SKM-1 treated with dmso at 0.1 percent for 144 hours (cell line): ENCODE measurements around the gene CLDN34.

ENCODE experiments used
- DNase-seq: peaks from one replicate; lab custom pipeline; 2025; ENCODE audit not compliant: unreplicated experiment; lab: John Stamatoyannopoulos, UW

The CLDN34 gene

DNA sequence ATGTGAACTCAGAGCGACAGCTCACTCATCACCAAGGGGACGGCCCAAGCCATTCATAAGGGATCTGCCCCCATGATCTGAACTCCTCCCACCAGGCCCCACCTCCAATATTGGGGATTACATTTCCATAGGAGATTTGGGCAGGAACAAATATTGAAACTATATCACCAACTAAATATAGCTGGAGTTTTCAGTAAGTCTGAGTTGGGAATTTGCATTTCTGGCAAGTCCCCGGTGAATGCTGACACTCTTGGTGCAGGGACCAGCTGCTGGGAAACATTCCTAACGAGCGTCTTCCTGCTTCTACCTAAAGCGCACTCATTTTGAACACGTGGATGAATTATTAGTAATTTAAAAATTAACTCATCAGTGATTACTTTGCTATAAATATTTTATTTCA is 13.2 kb downstream of the CLDN34 start:
- DNase-seq: no peak

DNA sequence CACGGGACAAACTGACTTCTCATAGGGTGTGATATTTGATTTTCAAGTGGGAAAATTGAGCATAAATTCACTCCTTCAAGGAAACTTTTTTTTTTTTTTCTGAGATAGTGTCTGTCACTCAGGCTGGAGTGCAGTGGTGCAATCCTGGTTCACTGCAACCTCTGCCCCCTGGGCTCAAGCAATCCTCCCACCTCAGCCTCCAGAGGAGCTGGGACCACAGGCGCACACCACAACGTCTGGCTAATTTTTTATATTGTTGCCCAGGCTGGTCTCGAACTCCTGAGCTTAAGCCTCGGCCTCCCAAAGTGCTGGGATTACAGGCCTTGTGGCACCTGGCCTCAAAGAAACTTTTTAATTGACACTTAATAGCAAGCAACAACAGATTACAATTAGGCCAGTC is 13.8 kb downstream of the CLDN34 start:
- no peak for DNase-seq

DNA sequence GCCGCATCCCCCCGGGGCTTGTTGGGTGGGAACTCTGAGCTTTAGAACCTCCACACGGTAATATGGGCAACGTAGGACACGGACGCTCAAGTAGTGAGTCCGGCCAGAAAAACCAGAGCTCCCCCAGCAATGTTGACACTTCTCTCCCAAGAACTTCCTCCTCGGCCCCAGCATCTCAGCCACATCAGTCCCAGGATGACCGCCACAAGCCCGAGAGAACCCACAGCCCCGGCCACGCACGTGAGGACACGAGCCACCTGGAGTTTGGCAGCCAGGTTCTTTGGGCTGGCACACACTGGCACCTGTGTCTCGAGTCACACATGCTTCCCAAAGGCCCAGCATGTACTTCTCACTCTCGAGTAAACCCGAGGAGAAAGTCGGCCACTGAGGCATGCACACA is 16.3 kb downstream of the CLDN34 start:
- DNase-seq: no peak

DNA sequence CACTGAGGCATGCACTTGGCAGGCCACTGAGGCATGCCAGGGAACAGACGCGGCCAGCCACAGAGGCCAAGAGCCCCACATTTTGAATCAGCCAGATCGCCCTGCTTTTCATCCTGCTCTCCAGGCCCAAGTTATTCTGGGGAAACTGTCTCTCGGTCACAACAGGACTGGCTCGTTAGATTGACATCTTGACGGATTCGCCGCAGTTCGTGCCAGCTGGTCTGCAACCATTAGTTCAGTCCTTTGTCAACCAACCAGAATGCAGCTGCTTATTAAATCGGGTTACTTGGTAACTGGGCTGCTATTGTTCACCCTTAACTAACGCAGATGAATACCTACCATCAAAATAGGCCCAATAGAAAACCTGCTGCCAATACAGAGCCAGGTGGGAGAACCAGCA is 16.7 kb downstream of the CLDN34 start:
- no peak for DNase-seq

DNA sequence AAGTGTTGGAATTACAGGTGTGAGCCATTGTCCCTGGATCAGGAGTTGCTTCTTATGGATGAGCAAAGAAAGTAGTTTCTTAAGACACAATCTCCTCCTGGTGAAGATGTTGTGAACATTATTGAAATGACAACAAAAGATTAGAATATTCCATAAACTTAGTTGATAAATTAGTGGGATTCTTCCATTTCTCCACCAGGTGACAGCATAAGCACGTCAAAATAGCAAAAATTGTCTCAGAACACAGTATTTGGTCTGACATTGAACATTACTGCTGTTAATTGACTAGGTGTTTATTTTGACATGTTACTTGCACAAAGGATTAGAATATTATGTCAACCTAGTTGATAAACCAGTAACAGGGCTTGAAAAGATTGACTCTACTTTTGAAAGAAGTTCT is 21.6 kb downstream of the CLDN34 start:
- DNase-seq: no peak

DNA sequence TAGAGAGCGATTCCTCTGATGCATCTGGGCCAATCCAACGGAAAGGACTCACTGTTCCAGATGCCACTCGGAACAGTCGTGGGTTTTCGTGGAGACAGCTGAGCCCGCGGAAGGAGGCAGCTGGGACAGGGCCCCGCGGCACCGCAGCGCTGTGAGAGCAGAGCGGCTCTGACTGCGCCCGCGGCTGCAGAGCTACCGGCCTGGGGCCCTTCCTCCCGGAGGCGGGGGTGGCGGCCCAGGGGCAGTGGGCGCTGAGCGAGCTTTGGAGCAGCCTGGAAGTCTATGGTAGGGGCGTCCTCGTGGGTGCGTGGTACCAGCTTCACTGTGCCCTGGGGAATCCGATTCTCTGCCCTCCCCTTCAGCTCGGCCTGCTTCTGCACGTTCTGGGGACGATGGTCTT is 24.9 kb downstream of the CLDN34 start:
- DNase-seq: no peak

DNA sequence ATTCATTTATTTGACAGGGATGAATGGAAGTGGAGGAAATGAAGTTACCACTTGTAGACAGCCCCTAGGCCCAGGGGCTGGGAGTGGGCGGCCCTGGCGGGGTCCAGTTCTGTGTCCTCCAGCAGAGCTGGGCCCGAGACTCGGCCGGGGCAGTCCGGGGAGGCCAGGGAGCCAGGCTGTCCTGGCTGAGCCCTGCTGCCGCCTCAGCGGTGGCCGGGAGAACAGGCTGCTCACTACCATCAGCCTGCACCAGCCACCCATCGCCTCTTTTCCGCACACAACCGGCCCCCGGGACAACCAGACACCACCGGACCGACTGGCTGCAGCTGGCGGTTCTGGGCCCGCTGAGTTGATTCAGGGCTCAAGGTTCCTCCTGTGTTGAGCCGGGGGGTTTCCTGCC is 25.6 kb downstream of the CLDN34 start:
- DNase-seq: no peak

DNA sequence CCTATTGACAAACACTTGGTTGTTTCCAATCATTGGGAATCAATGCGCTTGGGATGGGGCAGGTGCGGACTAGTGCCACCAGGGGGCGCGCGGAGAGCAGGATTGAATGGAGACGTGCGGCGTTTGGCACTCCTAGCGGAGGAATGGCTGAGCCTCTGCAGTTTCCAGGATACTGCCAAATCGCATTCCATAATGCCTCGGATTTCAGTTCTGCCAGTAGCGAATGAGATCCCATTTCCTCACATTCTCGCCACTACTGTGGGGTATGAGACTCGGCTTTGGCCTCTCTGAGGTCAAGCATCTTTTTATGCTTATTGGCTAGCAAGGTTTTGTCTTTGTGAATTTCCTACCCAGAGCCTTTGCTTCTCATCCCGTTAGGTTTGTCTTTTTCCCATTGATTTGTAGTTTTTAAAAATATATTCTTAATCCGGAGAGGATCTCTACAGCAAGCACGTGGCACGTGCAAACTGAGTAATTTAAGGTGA is 28.7 kb downstream of the CLDN34 start:
- no peak for DNase-seq

DNA sequence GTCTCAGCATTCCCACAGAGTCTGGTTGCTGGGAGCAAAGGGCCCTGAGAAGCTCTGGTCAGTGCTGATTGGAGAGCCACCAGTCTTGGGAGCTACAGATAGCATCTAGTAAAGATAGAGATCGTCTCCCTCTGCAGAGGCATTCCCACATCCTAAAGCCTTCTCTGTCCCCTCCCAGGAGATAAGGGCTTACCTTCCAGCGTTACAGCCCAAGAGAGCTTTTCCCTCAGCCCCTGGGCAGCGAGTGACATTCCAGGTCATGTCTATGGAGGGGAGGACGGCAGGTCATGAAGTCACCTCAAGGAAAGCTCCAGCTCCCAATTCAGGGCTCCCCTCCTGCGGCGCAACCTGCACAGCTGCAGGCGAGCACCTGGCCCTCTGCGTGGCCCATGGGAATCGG is 29.9 kb downstream of the CLDN34 start:
- no peak for DNase-seq

DNA sequence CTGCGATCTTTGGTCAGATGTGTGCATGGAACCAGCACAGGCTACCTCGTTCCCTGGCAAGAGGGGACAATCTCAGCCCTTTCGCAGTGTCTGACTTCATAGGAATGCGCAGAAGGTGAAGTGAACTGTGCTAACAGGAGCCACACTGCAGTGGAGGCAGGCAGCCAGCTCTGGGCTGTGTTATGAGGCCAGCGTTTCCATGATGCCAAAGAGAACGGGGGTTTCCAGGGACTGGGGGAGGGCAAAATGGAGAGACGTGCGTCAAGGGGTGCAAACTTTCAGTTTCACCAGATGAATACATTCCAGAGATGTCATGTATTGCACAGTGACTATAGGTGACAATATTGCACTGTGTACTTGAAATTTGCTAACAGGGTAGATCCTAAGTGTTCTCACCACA is 30.4 kb downstream of the CLDN34 start:
- DNase-seq: no peak

DNA sequence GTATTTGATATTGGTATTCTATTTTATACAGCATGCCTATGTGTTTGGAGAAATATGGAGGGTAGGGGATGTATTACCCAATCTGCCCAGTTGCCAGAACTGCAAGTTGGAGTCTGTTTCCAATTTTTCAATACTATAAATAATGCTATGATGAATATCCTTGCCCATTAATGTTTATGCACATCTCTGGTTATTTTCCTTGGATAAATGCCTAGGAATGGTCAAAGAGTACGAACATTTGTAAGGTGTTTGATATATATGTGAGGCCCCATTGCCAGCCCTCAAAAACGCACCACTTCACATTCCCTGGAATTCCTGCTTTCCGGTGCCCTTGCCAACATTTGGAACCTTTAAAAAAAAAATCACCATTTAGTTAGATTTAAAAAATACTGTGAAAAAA is 34.3 kb downstream of the CLDN34 start:
- no peak for DNase-seq

DNA sequence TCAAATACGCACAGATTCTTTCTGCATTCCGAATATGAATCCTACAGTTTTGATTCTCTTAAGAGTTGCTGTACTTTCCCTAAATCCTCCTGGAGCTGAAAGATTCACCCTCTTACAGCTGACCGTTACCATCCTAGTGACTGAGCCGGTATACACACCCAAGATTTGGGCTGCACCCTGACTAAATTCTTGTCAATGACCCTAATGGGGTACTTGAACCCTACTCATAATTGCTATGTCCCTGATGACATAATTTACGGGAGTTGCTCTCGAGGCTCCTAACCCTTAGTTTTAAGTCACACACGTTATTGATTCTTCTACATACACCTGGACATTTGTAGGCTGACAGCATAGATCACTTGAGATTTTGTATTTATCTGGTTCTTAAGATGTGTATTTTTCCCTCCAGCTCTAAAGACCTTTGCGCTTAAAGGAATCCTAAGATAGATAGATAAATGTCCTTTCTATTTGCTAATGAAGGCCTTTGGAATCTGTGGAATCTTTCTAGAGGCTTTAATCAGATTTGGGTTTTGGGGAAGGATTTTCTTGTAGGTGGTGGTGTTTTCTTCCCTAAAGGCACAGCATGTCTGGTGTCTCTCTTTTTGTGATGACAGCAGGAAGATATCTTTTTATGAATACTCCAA is 37.8 kb downstream of the CLDN34 start:
- no peak for DNase-seq

DNA sequence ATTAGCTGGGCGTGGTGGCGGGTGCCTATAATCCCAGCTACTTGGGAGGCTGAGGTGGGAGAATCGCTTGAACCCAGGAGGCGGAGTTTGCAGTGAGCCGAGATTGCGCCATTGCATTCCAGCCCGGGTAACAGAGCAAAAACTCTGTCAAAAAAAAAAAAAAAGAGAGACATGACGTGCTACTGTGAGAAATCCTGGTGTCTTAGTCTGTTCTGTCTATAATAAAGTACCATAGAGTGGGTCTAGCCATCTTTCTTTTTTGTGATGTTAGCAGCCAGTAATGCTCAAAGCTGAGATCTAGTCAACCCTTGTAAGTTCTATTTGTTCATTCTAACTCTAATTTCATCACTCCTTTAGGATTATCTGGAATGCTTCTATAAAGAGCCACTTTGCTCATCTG is 38.9 kb downstream of the CLDN34 start:
- DNase-seq: no peak

DNA sequence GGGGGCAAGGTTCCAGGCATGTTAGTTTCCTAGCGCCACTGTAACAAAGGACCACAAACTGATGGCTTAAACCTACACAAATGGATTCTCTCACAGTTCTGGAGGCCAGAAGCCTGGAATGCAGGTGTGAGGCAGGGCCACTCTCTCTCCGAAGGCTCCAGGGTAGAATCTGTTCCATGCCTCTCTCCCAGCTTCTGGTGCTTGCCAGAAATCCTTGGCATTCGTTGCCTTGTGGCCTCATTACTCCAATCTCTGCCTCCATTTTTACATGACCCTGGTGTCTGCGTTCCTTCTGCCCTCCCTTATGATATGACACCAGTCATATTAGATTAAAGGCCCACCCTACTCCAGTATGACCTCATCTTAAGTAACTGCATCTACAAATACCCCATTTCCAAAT is 39.6 kb downstream of the CLDN34 start:
- no peak for DNase-seq

DNA sequence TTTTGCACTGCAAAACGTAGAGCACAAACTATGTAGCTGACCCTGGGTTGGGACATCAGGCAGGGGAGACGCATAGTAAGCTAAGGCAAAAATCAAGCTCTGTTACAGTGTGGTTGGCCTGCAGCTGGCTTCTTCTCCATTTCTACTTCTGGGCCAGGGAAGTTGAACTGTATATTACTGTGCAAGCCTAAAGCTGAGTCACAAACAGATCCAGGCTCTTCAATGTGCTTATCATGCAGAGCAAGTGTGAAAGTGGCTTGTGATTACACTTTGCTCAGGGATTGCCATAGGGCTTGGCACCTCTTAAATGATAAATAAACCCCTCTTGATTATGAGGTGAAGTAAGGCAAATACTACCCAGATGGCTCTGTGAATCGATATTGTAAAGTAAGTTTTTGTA is 40.5 kb downstream of the CLDN34 start:
- no peak for DNase-seq

DNA sequence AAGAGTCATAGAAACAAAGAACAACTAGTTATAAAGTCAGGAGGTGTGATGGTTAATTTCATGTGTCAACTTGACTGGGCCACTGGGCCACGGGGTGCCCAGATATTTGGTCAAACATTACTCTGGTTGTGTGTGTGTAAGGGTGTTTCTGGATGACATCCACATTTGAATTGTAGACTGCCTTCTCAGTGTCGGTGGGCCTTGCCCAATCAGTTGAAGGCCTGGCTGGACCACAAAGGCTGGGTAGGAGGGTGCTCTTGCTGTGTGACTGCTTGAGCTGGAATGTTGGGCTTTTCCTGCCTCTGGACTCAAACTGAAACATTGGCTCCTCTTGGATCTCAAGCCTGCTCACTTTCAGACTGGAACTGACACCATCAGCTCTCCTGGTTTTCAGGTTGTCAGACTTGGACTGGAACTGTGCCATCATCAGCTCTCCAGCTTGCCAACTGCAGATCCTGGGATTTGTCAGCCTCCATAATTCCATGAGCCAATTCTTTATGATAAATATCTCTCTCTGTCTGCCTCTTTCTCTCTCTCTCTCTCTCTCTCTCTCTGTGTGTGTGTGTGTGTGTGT is 41.4 kb downstream of the CLDN34 start:
- DNase-seq: no peak

DNA sequence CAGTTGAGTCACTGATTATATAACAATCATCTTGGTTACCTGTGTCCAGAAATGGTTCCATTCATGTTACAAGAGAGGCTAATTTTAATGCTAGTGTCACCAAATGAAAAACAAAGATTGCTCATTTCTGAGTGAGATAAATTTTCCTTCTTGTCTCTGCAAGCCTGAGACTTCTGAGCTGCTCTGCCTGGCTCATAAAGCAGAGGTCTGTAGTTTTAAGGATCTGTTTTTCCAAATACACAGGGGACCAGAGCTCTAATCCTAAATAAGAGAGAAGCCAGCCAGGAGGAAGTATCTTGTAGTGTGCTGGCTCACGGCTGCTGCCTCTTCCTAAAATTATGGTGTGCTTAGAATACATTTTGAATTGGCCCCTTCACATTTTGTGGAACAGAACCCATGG is 42.6 kb downstream of the CLDN34 start:
- DNase-seq: no peak

DNA sequence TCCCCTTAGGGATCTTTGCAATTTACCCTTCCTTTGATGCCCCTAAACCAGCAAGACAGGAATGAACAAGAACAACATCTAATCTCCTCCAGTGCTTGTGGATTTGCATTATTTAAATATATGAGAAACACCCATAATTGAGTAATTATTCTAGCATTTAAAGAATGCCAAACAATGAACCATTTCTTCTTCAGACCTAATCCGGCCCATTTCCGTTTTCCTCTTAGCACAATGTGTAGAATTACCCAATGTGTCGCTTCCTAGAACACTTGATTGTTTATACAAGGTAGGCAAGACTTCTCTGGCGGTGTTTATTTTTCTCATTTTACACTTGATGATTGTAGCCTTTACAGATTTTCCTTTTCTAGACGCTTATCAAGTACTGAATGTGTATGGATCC is 43.5 kb downstream of the CLDN34 start:
- DNase-seq: no peak

DNA sequence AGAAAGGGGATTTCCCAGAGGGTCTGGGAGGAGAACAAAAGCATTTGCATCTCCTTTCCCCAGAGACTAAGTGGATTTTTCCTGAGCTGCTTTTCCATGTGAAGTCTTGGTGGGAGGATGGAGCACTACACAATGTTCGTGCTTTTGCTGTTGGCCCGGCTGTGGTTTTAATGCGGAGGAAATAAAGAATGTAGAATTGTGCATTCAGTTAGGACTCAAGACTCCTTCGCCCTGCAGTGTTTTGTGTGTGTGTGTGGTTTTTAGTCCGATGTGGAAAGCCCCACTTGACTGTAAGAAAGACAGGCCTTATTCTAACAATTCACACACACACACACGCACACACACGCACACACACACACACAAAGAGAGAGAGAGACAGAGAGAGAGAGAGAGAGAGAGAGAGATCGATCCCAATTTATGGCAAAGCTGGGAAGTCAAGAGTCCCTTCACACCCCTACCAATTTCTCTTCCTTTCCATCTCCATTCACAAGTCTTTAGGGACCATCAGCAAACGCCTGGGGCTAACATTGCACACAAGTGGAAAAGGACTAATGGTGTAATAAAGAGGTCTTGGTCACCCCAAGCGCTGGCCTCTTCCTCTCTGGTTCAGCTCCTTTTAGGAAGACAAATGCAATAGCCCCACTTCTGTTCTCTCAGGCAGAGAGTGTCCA is 44.2 kb downstream of the CLDN34 start:
- no peak for DNase-seq

DNA sequence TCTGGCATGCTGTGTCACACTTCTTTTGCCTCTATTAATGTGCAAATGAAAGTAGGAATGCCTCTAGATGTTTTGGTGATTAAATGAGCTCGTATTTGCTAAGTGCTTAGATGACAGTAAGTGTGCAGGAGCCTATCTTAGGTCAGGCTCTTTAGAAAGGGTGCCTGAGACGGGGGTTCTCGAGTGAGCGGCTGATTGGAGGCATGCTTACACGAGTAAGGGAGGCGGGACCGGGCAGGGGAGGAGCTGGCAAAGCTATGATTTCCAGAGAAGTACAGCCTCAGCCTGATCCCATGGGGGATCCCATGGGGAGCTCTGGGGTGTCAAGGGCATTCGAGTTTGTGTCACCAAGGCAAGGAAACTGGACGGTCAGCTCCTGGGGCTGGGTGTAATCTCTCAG is 44.8 kb downstream of the CLDN34 start:
- no peak for DNase-seq

DNA sequence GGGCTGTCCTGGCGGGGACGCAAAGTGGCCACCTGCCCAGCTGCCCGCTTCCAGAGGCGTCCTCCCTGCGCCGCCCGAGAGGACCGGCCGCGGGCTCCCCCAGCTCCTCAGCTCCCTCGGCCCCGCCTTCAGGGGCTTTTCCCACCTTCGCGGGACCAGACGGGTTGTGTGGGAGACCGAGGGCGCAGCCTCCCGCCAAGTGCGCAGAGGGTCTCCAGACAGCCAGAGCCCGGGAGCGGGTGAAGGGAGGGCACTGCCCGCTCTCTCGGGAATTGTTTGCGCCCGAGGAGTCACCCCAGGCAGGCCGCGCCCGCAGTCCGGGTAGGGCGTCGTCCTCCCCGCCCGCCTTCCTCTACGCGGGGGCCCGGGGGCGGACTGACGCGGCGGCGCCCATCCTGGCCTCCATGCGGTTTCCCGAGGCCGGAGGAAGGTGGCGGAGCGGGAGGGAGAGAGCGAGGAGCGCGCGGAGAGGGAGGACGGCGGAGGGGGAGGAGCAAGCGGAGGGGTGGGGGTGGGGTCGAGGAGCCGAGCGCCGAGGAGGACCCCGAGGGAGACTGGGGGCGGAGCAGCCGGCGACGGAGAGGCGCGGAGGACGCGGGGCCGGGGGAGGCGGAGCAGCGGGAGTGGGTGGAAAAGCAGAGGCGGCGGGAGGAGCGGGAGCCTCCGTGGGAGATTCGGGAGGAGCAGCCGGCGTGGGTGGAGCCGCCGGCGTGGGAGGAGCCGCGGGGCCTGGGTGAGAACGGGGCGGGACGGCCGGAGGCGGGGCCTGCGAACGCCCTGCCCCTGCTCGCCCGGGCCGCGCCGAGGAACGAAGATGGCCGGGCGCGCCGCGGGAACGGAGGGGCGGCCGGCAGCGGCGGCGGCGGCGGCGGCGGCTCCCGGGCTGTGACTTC is 47.5 kb downstream of the CLDN34 start:
- DNase-seq: peak; percentile 68

DNA sequence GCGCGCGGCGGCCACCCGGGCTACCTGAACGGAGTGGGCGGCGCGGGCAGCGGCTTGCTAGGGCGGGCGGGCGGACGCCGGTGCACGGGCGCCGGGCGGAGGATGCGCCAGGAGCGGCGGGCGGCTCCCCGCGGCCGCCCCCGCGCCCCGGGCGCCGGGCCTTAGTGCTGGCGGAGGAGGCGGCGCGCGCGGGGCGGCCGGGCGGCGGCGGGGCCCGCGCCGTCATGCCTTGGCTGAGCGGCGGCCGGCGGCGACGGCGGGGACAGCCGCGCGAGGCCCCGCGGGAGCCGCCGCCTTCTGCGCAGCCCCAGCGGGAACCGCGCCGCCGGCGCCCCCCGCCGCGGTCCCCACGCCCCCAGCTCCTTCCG is 48.2 kb downstream of the CLDN34 start:
- DNase-seq: no peak
